IPS-NIHi7 (cell line): ENCODE results near the gene TDO2.

ENCODE experiments used
- DNase-seq: peaks from one replicate; pipeline ENCODE4 v3.0.0; 2012; ENCODE audit warnings: mixed read lengths; ENCODE audit errors: extremely low spot score

Gene TDO2

GRCh38 chr4:155953151-155954117, 49.9 kb downstream of the TDO2 start, which contains the start of gene CTSO:
Gene CTSO (minus strand): TSS chr4:155953866. CDS start chr4:155953847, 19 bp downstream.
- peak; percentile 66 for DNase-seq

GRCh38 chr4:155954118-155954685, 50.7 kb downstream of the TDO2 start:
- DNase-seq: no peak

- no peak for DNase-seq
Measured at GRCh38 chr4:155954939-155955338, 51.4 kb downstream of the TDO2 start.

- no peak for DNase-seq
Measured at GRCh38 chr4:155956461-155956860, 53.0 kb downstream of the TDO2 start.

GRCh38 chr4:155959417-155959816, 55.9 kb downstream of the TDO2 start:
- DNase-seq: no peak

- no peak for DNase-seq
Measured at GRCh38 chr4:155960522-155960921, 57.0 kb downstream of the TDO2 start.

GRCh38 chr4:155961575-155961974, 58.1 kb downstream of the TDO2 start:
- no peak for DNase-seq

GRCh38 chr4:155962767-155963166, 59.3 kb downstream of the TDO2 start:
- DNase-seq: no peak

- DNase-seq: no peak
Measured at GRCh38 chr4:155964016-155964891, 60.8 kb downstream of the TDO2 start.

- DNase-seq: no peak
Measured at GRCh38 chr4:155966171-155966570, 62.7 kb downstream of the TDO2 start.

- DNase-seq: no peak
Measured at GRCh38 chr4:155966731-155967395, 63.4 kb downstream of the TDO2 start.
